ENCODE data around the gene ATP6V0B. TPM values are rescaled to one million over a fixed set of nuclear protein-coding genes. Genes with fewer than 3 reads are reported as not detected.

The ATP6V0B gene
- total and polyA plus RNA-seq, 2 donors (not counting 1 experiment from before 2014, with no cell fraction given), result 91.0 to 198 TPM

DNA sequence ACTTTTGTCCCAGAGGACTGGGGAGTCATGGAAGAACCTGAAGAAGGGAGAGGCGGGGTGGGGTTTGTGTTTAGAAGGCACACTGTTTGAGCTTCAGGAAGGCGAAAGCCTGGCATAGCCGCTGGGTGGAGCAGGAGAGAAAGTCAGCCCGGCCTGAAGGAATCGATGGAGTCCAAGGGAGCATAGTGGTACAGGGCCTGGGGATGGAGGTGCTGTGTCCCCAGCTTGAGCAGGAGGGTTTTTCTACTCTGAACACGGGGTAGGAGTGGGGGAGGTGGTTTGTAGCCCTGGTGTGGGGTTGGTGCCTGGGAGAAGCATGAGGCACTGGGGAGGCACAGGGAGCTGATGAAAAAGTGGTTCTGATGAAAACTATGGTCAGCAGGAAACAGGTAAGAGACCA is 12.0 kb downstream of the ATP6V0B start:
- H3K27me3 ChIP-seq (replicated peaks in 1 of 4; ENCODE audit: control extremely low read depth in 1 of 4, control insufficient read depth in 3 of 4, insufficient read depth in 4 of 4, low read length in 3 of 4), result no peaks in the 10 kb centered on the region

DNA sequence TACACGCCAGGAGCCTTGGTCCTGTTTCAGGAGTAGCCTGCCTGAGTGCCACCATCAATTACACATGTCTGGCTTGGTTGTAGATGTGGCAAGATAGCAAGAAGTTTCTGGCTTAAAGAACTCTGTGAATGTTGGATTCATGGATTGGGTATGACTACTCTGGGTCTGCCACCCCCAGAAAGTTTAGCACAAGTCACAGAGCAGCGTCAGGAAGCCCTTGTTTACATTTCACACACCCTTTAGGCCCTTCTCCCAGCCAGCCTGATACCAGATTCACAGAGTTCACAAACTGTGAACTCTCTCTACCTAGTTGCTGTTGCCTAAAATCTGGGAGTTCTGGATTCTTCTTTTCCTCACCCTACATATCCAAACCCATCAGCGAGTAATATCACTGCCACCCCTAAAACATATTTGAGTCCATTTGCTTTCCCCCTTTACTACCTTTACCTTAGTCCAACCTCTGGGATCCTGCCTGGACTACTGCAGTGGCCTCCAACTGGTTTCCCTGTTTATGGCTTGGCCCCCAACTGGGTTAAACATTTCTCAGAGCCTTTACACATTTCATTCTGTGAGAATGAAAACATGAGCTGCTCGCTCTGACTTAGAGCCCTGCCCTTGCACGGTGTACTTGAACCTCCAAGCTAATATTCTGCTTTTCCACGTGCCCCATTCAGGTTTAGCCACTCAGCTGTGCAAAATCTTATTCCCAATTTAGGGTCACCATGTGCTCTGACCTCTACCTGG is 12.6 kb downstream of the ATP6V0B start:
- no peak overlapping the region for H3K4me2 ChIP-seq (replicated peaks; ENCODE audit: low read depth, low read length, poor library complexity, severe bottlenecking)

More for the DNA sequence above, 12.0 kb downstream of the ATP6V0B start:
- TF ChIP-seq, protein P1, sequence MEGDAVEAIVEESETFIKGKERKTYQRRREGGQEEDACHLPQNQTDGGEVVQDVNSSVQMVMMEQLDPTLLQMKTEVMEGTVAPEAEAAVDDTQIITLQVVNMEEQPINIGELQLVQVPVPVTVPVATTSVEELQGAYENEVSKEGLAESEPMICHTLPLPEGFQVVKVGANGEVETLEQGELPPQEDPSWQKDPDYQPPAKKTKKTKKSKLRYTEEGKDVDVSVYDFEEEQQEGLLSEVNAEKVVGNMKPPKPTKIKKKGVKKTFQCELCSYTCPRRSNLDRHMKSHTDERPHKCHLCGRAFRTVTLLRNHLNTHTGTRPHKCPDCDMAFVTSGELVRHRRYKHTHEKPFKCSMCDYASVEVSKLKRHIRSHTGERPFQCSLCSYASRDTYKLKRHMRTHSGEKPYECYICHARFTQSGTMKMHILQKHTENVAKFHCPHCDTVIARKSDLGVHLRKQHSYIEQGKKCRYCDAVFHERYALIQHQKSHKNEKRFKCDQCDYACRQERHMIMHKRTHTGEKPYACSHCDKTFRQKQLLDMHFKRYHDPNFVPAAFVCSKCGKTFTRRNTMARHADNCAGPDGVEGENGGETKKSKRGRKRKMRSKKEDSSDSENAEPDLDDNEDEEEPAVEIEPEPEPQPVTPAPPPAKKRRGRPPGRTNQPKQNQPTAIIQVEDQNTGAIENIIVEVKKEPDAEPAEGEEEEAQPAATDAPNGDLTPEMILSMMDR (IDR thresholded peaks at IDR 0.05), result no peak
- no peak for TF ChIP-seq EZH2 (IDR thresholded peaks at IDR 0.05; ENCODE audit: borderline replicate concordance, insufficient read depth, low read depth, low read length, poor library complexity, severe bottlenecking)
- Histone ChIP-seq H2AFZ (ENCODE audit: insufficient read depth, low read depth, low read length, poor library complexity, severe bottlenecking) (no peak overlapping the region), H3K9ac (ENCODE audit: low read length) (no peak overlapping the region), H3K4me2 (replicated peaks; ENCODE audit: low read depth, low read length, poor library complexity, severe bottlenecking) (no peak overlapping the region), H3K36me3 (replicated peaks in 1 of 2; ENCODE audit: control extremely low read depth in 1 of 2, control insufficient read depth in 1 of 2, extremely low read depth in 1 of 2, insufficient read depth in 2 of 2, low read length in 1 of 2) (no peaks in the 10 kb centered on the region), H3K4me3 (ENCODE audit: control extremely low read depth in 1 of 5, extremely low read depth in 1 of 5, insufficient read depth in 1 of 5, low read depth in 2 of 5, low read length in 4 of 5) (no peak overlapping the region), H3K9me3 (ENCODE audit: control extremely low read depth in 1 of 3, control insufficient read depth in 2 of 3, insufficient read depth in 1 of 3, low read length in 2 of 3) (no peaks in the 10 kb centered on the region), H3K27ac (ENCODE audit: low read length in 2 of 2) (no peak overlapping the region), H3K4me1 (ENCODE audit: control insufficient read depth in 2 of 2, insufficient read depth in 2 of 2, low read length in 2 of 2) (peaks cover 0 to 11% of the 10 kb centered on the region in 2 donors), H4K20me1 (ENCODE audit: control insufficient read depth, insufficient read depth, low read length, poor library complexity, severe bottlenecking) (no peaks in the 10 kb centered on the region), H3K79me2 (ENCODE audit: control insufficient read depth, insufficient read depth, low read length) (no peaks in the 10 kb centered on the region)
- no peaks in the 10 kb centered on the region for H3K27me3 Mint-ChIP-seq
- ATAC-seq (ENCODE audit: low read depth) (no peak), DNase-seq (no peak)
- intact Hi-C loops (cut with micrococcal nuclease), result no loop called here
- 93% methylated on average over 6 of the region's 6 CpGs for WGBS (ENCODE audit: insufficient coverage)
- no peaks in the 10 kb centered on the region for H3K9me3 Mint-ChIP-seq (ENCODE audit: insufficient read depth)
- H3K4me3 Mint-ChIP-seq, result no peak overlapping the region
- CTCF ChIA-PET, result no interaction called here
- H3K4me1 Mint-ChIP-seq, result peaks cover 9% of the 10 kb centered on the region
- H3K27ac Mint-ChIP-seq, result no peak overlapping the region
- POLR2A ChIA-PET, result no interaction called here

More for the DNA sequence above, 12.6 kb downstream of the ATP6V0B start:
- no peaks in the 10 kb centered on the region for H3K27me3 Mint-ChIP-seq
- H3K9me3 ChIP-seq (ENCODE audit: control extremely low read depth in 1 of 3, control insufficient read depth in 2 of 3, insufficient read depth in 1 of 3, low read length in 2 of 3), result no peaks in the 10 kb centered on the region
- H3K36me3 ChIP-seq (replicated peaks in 1 of 2; ENCODE audit: control extremely low read depth in 1 of 2, control insufficient read depth in 1 of 2, extremely low read depth in 1 of 2, insufficient read depth in 2 of 2, low read length in 1 of 2), result no peaks in the 10 kb centered on the region
- CTCF ChIA-PET, result interaction anchor here (1.5 kb wide), 1 partner anchor 61 kb away, joined by 4 read pairs; no protein-coding TSS in a partner anchor
- no peaks in the 10 kb centered on the region for H3K79me2 ChIP-seq (ENCODE audit: control insufficient read depth, insufficient read depth, low read length)
- H3K9ac ChIP-seq (ENCODE audit: low read length), result no peak overlapping the region
- no peak for ATAC-seq (ENCODE audit: low read depth)
- no peaks in the 10 kb centered on the region for H3K27me3 ChIP-seq (replicated peaks in 1 of 4; ENCODE audit: control extremely low read depth in 1 of 4, control insufficient read depth in 3 of 4, insufficient read depth in 4 of 4, low read length in 3 of 4)
- 97% methylated on average over 6 of the region's 6 CpGs for WGBS (ENCODE audit: insufficient coverage)
- no peak for TF ChIP-seq EZH2 (IDR thresholded peaks at IDR 0.05; ENCODE audit: borderline replicate concordance, insufficient read depth, low read depth, low read length, poor library complexity, severe bottlenecking)
- TF ChIP-seq, protein P1 (IDR thresholded peaks at IDR 0.05), result no peak
- no peak overlapping the region for H3K4me3 Mint-ChIP-seq
- intact Hi-C loops (cut with micrococcal nuclease), result no loop called here
- H3K9me3 Mint-ChIP-seq (ENCODE audit: insufficient read depth), result no peaks in the 10 kb centered on the region
- no peak overlapping the region for H3K4me3 ChIP-seq (ENCODE audit: control extremely low read depth in 1 of 5, extremely low read depth in 1 of 5, insufficient read depth in 1 of 5, low read depth in 2 of 5, low read length in 4 of 5)
- POLR2A ChIA-PET, result no interaction called here
- H3K27ac ChIP-seq (ENCODE audit: low read length in 2 of 2), result no peak overlapping the region
- peaks cover 5 to 14% of the 10 kb centered on the region in 2 donors for H3K4me1 ChIP-seq (ENCODE audit: control insufficient read depth in 2 of 2, insufficient read depth in 2 of 2, low read length in 2 of 2)
- H3K27ac Mint-ChIP-seq, result no peak overlapping the region
- no peaks in the 10 kb centered on the region for H4K20me1 ChIP-seq (ENCODE audit: control insufficient read depth, insufficient read depth, low read length, poor library complexity, severe bottlenecking)
- H3K4me1 Mint-ChIP-seq, result peaks cover 13% of the 10 kb centered on the region
- no peak for DNase-seq
- H2AFZ ChIP-seq (ENCODE audit: insufficient read depth, low read depth, low read length, poor library complexity, severe bottlenecking), result no peak overlapping the region

Data from B cell (primary cell).